ENCODE data around the gene FAM32A. TPM values are rescaled to one million over a fixed set of nuclear protein-coding genes. Genes with fewer than 3 reads are reported as not detected.

Gene FAM32A
- total and polyA plus RNA-seq, 10 of the 15 experiments (the other 5 are each of a cell fraction or from before 2014, with no cell fraction given) = 33.3 to 116 (median 71.9) TPM

GRCh38 chr19:16160943-16161560 is 24.2 kb upstream of the FAM32A start:
- 52% methylated on average over 14 of the region's 14 CpGs for WGBS (ENCODE audit: insufficient coverage, insufficient replicate concordance, low lambda C conversion rate, missing lambda C conversion rate)
- no peak for FAIRE-seq
- ATAC-seq = no peak
- in situ Hi-C loops (cut with MboI) = no loop called here
- Histone ChIP-seq H3K4me1 (ENCODE audit: control insufficient read depth, insufficient read depth, low read length) (peaks cover 10% of the 10 kb centered on the region), H3K27ac (ENCODE audit: control insufficient read depth, insufficient read depth) (no peak overlapping the region; the same call in 1 of the 2 replicates), H2AFZ (ENCODE audit: control insufficient read depth, low read depth, low read length) (no peak overlapping the region), H3K4me3 (no peak overlapping the region), H3K27me3 (replicated peaks in 1 of 2; ENCODE audit: control insufficient read depth in 2 of 2, insufficient read depth in 2 of 2, low read length in 1 of 2) (no peaks in the 10 kb centered on the region), H4K20me1 (ENCODE audit: control insufficient read depth, insufficient read depth) (no peaks in the 10 kb centered on the region), H3K9ac (ENCODE audit: control insufficient read depth, insufficient read depth, low read length) (no peak overlapping the region), H3K4me2 (ENCODE audit: control insufficient read depth, insufficient read depth) (no peak overlapping the region), H3K36me3 (ENCODE audit: control insufficient read depth in 2 of 2, insufficient read depth in 2 of 2, low read length in 1 of 2) (peaks cover 11% of the 10 kb centered on the region in 2 experiments), H3K9me3 (replicated peaks; ENCODE audit: control insufficient read depth, insufficient read depth, low read length) (no peaks in the 10 kb centered on the region; the same call in 2 of the 3 replicates), H3K79me2 (ENCODE audit: control insufficient read depth, insufficient read depth, low read length) (no peaks in the 10 kb centered on the region)
- BruUV-seq (replicated peaks) = no TSS peak
- ChIA-PET CTCF (interaction anchor here (0.6 to 0.7 kb wide), 2 partner anchors 20 to 98 kb away, joined by 4 read pairs; no protein-coding TSS in a partner anchor), SMC1A (ENCODE audit: uncharacterized antibody, unreplicated experiment) (interaction anchor here (1.4 to 1.6 kb wide), 2 partner anchors 11 to 18 kb away, joined by 3 to 4 read pairs; no protein-coding TSS in a partner anchor), RAD21 (ENCODE audit: unreplicated experiment) (interaction anchor here (0.9 to 1.8 kb wide), 3 partner anchors 15 to 43 kb away, joined by 3 to 4 read pairs (median 4); no protein-coding TSS in a partner anchor), POLR2A (interaction anchor here (2.3 kb wide), 1 partner anchor 17 kb away, joined by 12 read pairs; the partner anchor contains the start of gene HSH2D)
- DNase-seq (ENCODE audit: low read depth, low spot score) = no peak
- TF ChIP-seq EP300 (IDR thresholded peaks at IDR 0.05; ENCODE audit: borderline replicate concordance in 1 of 2, control insufficient read depth in 1 of 2, low read depth in 2 of 2, low read length in 2 of 2) = no peak
- 0 out of 2 replicates have a peak, but pooled peaks have one; percentile 7 for TF ChIP-seq IKZF1 (conservative IDR thresholded peaks at IDR 0.05)
- peak; percentile 68; the same call in 1 of the 2 replicates for TF ChIP-seq SMARCA5 (IDR thresholded peaks at IDR 0.05)
- TF ChIP-seq IRF4 (IDR thresholded peaks at IDR 0.05; ENCODE audit: low read depth, low read length) = no peak
- TF ChIP-seq SIX5 (IDR thresholded peaks at IDR 0.05; ENCODE audit: low read depth, low read length, severe bottlenecking) = no peak
- no peak for TF ChIP-seq RUNX3 (IDR thresholded peaks at IDR 0.05; ENCODE audit: low read length)
- TF ChIP-seq MTA2 (IDR thresholded peaks at IDR 0.05; ENCODE audit: low read depth) = no peak
- TF ChIP-seq YY1 (IDR thresholded peaks at IDR 0.05; ENCODE audit: low read depth, low read length) = 0 out of 2 replicates have a peak, but pooled peaks have one; percentile 8
- no peak for TF ChIP-seq ZNF384 (IDR thresholded peaks at IDR 0.05; ENCODE audit: borderline replicate concordance, low read depth, low read length)
- peak; percentile 55; the same call in 1 of the 2 replicates for TF ChIP-seq POLR2AphosphoS5 (IDR thresholded peaks at IDR 0.05; ENCODE audit: low read length)
- TF ChIP-seq ETV6 (conservative IDR thresholded peaks at IDR 0.05 in 1 of 2, IDR thresholded peaks at IDR 0.05 in 1 of 2; ENCODE audit: borderline replicate concordance in 1 of 2, low read depth in 1 of 2) = 0 out of 4 replicates have a peak, but pooled peaks of 1 of the 2 experiments have one; percentile 17
- TF ChIP-seq TBL1XR1 (IDR thresholded peaks at IDR 0.05; ENCODE audit: low read depth, low read length) = no peak
- intact Hi-C loops (cut with micrococcal nuclease; ENCODE audit: unreplicated experiment) = no loop called here
